B cell (primary cell): ENCODE data around the gene JARID2.

Source experiments
- CTCF ChIP-seq: fragments of 200-600 bp; IDR thresholded peaks from one replicate; pipeline ENCODE4 v1.8.0; 2022; ENCODE audit warnings: antibody characterized with exemption, mild to moderate bottlenecking
- EZH2 ChIP-seq: IDR thresholded peaks from 2 replicates; pipeline ENCODE4 v1.6.1; 2012; ENCODE audit warnings: borderline replicate concordance, low read depth, mild to moderate bottlenecking, moderate library complexity, low read length; ENCODE audit not compliant: insufficient read depth, poor library complexity, severe bottlenecking

- TF ChIP-seq CTCF: no peak
- TF ChIP-seq EZH2: no peak
These were observed 26.7 kb downstream of the JARID2 start for GRCh38 chr6:15272562-15272961.
